GM13976 (cell line): ENCODE measurements around the gene TAF1B.

ENCODE experiments used
- DNase-seq: peaks from one replicate; pipeline ENCODE4 v3.0.0; 2012; ENCODE audit warnings: low spot score
- in situ Hi-C: fragments of 300-500 bp; cut with MboI; formaldehyde crosslinking; loops from one replicate; pipeline ENCODE4 v1.12.0; 2022; ENCODE audit warnings: low sequenced_read_pairs, mixed read lengths, inconsistent platforms; ENCODE audit not compliant: unreplicated experiment
- TF ChIP-seq, protein P1 (sequence below): IDR thresholded peaks from 2 replicates; pipeline ENCODE4 v1.5.1; 2012; ENCODE audit warnings: borderline replicate concordance, mild to moderate bottlenecking; ENCODE audit not compliant: insufficient read depth; ENCODE audit errors: extremely low read depth, missing control alignments, control extremely low read depth

TAF1B gene

DNA sequence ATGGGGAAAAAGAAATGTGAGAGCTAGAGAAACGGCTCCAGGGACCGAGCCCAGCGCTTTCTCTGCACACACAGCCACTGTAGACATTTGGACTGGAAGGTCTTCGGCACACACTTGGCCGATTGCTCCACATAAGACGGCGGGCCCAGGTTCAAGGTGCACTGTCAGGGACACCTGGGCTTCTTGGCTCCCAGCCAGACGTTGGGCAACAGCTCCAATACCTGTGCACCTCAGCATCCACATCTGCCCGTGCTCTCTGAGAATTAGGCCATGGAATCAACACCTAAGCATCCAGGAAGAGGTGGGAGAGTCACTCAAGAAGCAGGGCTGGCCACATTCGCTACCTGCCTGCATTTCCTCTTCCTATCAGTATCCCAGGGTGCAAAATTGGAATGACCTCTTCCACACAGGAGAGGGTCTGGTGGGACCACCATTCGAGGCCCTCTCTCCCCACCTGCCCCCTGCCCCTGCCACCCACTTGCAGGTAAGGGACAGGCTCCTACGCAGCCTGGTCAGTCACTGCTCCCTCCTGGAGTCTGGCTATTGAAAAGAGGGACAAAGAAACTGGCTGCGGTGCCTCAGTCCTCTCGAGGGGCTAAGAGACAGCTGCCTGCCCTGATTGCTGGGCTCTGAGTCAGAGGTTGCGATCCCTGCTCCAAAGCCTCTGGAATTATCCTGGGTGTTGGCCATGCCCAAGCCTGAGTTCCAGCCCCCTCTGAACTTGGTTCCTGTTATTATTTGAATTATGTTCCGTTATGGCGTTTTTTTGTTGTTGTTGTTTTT, 40.1 kb upstream of the TAF1B start:
- no peak for DNase-seq
- TF ChIP-seq, protein P1, sequence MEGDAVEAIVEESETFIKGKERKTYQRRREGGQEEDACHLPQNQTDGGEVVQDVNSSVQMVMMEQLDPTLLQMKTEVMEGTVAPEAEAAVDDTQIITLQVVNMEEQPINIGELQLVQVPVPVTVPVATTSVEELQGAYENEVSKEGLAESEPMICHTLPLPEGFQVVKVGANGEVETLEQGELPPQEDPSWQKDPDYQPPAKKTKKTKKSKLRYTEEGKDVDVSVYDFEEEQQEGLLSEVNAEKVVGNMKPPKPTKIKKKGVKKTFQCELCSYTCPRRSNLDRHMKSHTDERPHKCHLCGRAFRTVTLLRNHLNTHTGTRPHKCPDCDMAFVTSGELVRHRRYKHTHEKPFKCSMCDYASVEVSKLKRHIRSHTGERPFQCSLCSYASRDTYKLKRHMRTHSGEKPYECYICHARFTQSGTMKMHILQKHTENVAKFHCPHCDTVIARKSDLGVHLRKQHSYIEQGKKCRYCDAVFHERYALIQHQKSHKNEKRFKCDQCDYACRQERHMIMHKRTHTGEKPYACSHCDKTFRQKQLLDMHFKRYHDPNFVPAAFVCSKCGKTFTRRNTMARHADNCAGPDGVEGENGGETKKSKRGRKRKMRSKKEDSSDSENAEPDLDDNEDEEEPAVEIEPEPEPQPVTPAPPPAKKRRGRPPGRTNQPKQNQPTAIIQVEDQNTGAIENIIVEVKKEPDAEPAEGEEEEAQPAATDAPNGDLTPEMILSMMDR = no peak
- in situ Hi-C loops = no loop called here

DNA sequence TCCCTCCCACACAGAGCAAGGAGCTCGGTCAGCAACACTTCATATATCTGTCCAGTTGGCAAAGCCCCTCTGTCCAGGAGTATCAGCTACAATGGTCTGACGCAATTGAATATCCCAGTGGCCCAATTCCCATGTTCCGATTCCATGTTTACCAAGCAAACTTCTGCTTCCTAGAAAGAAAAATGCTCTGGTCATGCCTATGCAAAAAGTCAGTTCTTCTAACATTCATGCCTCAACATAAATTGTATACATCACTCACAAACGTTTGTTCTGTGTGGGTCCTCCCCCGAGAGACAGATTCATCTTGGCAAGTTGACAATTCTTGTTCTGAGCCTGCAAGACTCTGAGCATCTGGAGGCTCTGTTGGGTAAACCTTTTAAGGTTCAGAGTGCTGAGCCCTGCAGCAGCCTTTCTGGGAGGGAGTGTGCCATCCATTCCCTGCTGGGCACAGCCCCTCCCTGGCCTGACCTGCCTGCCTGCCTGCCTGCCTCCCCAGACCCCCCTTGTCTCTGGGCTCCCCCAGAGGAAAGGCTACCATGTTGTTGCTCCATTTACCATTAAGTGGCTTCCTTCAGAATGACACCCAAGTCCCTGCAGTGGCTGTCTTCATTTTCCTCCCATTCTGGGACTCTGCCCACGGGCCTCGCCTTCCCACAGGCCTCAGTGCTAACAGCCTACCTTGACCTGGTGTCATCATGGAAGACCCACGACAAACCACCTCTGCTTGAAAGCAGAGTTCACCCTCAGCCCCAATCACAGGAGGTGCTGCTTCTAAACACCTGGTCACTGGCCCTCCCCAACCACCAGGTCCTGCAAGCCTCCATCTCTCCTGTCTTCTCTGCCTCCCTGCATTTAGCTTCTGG, 37.6 kb upstream of the TAF1B start:
- TF ChIP-seq, protein P1 = no peak
- in situ Hi-C loops = no loop called here
- peak; percentile 15 for DNase-seq

DNA sequence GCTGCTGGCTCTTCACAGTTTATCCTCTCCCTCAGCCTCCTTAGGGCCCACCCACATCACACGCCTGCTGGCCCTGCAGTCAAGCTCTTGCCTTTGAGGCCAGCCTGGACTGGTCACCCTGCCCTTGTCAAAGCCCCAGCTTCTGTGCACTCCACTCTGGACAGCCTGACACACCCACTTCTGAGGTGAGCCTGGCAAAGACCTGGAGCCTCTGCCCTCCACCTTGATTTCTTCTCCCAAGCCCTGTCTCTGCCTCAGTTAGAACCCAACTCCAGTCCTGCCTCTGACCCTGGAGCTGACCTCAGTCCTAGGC, 37.0 kb upstream of the TAF1B start:
- no peak for DNase-seq
- TF ChIP-seq, protein P1 = no peak
- in situ Hi-C loops = no loop called here

DNA sequence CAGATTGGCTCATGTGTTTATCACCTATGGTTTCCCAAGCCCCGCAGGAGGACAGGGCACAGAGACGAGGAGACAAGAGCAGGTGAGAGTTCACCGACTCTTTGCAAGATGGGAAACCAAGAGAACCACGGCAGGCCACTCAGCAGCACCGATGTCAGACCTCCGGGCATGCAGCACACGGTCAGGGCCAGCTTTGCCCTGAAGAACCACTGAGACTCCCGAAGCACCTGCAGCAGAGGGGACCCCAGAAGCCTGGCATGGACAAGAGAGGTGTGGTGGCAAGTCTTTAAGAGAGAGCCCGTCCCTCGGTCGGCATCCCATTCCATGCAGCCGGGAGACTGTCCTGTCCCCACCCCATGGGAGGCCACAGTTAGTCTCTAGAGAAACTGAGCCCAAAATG, 36.6 kb upstream of the TAF1B start:
- in situ Hi-C loops = no loop called here
- no peak for DNase-seq

DNA sequence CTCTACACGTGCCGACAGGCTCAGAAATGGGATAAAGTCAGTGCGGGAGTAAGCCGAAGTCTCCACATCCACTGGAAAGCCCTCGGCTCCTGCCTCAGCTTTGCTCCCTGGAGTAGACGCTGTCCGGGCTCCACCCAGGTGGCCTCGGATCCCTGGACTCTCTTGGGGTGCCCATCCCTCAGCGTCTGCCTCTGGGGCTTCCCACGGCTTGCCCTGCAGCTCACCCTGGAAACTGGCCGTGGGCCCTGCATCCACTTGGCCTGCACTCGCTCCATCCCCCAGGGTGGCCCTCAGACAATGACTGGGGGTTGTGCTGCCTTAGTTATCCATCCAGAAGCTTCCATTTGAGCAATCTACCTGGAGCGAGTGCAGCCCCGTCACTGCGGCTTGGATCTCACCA, 36.2 kb upstream of the TAF1B start:
- in situ Hi-C loops = no loop called here
- TF ChIP-seq, protein P1 = no peak
- DNase-seq = peak; percentile 18

More for the DNA sequence above, 36.6 kb upstream of the TAF1B start:
- TF ChIP-seq, protein P1 = no peak

DNA sequence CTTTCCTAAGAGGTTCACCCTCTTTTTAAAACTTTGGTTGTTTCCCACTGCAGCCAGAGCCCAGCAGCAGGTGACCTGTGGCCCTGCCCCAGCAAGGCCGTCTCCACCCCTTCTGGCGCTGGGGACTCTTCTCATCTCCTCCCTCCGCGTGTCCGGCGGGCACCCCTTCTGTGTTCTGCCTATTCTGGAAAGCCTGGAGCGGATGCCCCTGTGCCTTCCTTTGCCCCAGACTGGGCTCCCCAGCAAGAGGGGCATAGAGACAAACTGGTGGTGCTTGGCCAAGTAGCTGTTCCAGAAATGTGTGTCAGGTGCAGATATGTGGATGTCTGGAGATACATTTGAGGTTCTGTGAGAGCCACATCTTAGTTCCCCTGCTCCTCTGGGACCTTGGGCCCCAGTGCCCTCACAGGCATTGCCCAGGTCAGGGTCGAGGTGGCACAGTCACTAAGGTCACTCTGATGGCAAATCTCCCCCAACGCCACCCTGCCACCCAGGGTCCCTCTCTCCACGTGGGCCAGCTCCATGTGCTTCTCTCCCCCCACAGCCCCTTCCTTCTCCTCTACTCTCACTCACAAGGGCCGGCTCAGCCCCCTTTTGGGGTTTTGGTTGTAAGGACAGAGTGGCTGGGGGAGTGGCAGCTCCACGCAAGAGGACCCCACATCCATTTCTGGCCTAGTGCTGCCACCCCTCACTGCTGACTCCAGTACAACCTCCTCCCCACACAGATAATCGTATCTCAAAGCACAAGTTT, 35.5 kb upstream of the TAF1B start:
- in situ Hi-C loops = no loop called here
- TF ChIP-seq, protein P1 = no peak
- peak; percentile 27 for DNase-seq
